ENCODE measurements around the gene PBX1. TPM values are rescaled to one million over a fixed set of nuclear protein-coding genes. Genes with fewer than 3 reads are reported as not detected.

The PBX1 gene
- total and polyA plus RNA-seq, 2 experiments from 2014 or later: 14.8 to 61.6 TPM

DNA sequence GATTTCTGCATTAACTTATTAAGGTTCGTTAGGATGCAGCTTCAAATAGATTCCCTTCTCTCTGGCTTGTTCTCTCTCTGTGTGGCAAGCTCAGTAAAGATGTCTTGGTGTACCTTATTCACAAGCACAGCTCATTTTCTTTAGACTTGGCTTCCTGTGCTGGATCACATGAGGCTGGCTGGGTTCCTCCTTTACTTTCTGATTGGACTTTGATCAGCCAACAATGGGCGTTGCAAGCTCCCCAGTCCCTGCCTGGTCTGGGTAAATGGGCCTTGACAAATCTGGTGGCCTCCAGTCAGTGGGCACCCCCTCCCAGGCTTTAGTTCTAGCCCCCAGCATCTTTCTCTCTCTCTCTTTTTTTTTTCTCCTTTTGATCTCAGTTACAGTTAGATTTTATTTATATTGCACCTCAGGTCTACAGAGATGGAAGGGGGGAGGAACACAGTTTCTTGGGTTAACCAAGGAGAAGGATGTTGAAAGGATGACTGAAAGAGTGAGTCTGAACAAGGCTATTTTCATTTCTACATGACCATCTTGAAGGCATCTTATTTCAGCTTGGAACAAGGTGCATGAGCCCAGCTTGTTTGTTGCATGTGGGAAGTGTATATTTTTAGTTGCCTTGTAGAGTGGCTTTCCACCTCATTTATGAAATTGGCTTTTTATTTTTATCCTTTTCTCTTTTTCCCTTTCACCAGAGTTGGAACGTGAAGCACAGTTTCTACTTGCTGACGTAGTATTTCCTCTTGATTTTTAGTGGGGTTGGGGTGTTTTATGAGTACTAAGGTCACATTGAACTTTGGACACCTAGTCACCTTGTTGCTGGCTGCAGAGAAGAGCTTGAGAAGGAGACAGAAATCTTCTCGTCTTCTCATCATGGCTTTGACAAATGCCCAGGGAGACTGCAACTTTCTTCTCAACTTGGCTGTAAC is 77.1 kb downstream of the PBX1 start:
- Histone ChIP-seq H3K4me2 (peak overlapping the region; percentile 45), H3K27ac (peak overlapping the region; percentile 95), H3K9me3 (ENCODE audit: low read depth) (no peaks in the 10 kb centered on the region), H3K4me1 (ENCODE audit: insufficient read depth) (peaks cover 43% of the 10 kb centered on the region), H3K27me3 (no peaks in the 10 kb centered on the region), H3K36me3 (replicated peaks; ENCODE audit: insufficient read depth, low read depth) (no peaks in the 10 kb centered on the region), H3K9me2 (replicated peaks; ENCODE audit: insufficient read depth) (no peaks in the 10 kb centered on the region), H3K79me2 (peaks cover 98% of the 10 kb centered on the region), H3K4me3 (no peak overlapping the region), H4K20me1 (ENCODE audit: insufficient read depth, poor library complexity, severe bottlenecking) (peaks cover 10% of the 10 kb centered on the region), H2AFZ (no peak overlapping the region)
- TF ChIP-seq EZH2phosphoT487 (IDR thresholded peaks at IDR 0.05; ENCODE audit: low read depth, severe bottlenecking, unreplicated experiment): no peak
- TF ChIP-seq EZH2 (IDR thresholded peaks at IDR 0.05; ENCODE audit: borderline replicate concordance): no peak
- TF ChIP-seq, protein P1, sequence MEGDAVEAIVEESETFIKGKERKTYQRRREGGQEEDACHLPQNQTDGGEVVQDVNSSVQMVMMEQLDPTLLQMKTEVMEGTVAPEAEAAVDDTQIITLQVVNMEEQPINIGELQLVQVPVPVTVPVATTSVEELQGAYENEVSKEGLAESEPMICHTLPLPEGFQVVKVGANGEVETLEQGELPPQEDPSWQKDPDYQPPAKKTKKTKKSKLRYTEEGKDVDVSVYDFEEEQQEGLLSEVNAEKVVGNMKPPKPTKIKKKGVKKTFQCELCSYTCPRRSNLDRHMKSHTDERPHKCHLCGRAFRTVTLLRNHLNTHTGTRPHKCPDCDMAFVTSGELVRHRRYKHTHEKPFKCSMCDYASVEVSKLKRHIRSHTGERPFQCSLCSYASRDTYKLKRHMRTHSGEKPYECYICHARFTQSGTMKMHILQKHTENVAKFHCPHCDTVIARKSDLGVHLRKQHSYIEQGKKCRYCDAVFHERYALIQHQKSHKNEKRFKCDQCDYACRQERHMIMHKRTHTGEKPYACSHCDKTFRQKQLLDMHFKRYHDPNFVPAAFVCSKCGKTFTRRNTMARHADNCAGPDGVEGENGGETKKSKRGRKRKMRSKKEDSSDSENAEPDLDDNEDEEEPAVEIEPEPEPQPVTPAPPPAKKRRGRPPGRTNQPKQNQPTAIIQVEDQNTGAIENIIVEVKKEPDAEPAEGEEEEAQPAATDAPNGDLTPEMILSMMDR (IDR thresholded peaks at IDR 0.05; ENCODE audit: poor library complexity): no peak
- peak; percentile 61 for DNase-seq (ENCODE audit: low spot score)
- WGBS (ENCODE audit: low lambda C conversion rate, missing lambda C conversion rate): 58% methylated on average over 5 of the region's 5 CpGs

DNA sequence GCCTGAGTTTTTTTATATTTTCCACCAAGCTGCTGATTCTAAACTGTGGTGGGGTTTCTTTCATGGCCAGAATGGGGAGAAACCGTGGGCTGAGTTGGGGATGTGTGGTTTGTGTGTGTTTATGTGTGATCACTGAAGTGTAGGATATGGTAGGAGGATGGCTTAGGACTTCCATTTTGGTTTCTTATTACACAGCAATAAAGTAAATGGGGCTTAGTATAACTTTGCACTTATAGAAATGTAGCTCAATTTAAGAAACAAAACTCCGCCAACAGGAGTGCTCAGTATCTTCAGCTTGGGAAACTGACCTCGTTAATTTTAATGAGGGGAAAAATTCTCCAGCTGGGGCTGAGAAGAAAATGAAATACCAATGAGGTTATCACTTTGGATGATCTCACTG is 77.8 kb downstream of the PBX1 start:
- H3K27ac ChIP-seq: peak overlapping the region; percentile 95
- no peaks in the 10 kb centered on the region for H3K9me3 ChIP-seq (ENCODE audit: low read depth)
- no peaks in the 10 kb centered on the region for H3K27me3 ChIP-seq
- peaks cover 46% of the 10 kb centered on the region for H3K4me1 ChIP-seq (ENCODE audit: insufficient read depth)
- no peak overlapping the region for H2AFZ ChIP-seq
- H3K4me2 ChIP-seq: peak overlapping the region; percentile 45
- peaks cover 98% of the 10 kb centered on the region for H3K79me2 ChIP-seq
- 81% methylated on average over 3 of the region's 3 CpGs for WGBS (ENCODE audit: low lambda C conversion rate, missing lambda C conversion rate)
- no peak for DNase-seq (ENCODE audit: low spot score)
- TF ChIP-seq EZH2 (IDR thresholded peaks at IDR 0.05; ENCODE audit: borderline replicate concordance) (no peak), EZH2phosphoT487 (IDR thresholded peaks at IDR 0.05; ENCODE audit: low read depth, severe bottlenecking, unreplicated experiment) (no peak)
- TF ChIP-seq, protein P1 (IDR thresholded peaks at IDR 0.05; ENCODE audit: poor library complexity): no peak
- peaks cover 10% of the 10 kb centered on the region for H4K20me1 ChIP-seq (ENCODE audit: insufficient read depth, poor library complexity, severe bottlenecking)
- no peaks in the 10 kb centered on the region for H3K36me3 ChIP-seq (replicated peaks; ENCODE audit: insufficient read depth, low read depth)
- H3K9me2 ChIP-seq (replicated peaks; ENCODE audit: insufficient read depth): no peaks in the 10 kb centered on the region
- H3K4me3 ChIP-seq: no peak overlapping the region

DNA sequence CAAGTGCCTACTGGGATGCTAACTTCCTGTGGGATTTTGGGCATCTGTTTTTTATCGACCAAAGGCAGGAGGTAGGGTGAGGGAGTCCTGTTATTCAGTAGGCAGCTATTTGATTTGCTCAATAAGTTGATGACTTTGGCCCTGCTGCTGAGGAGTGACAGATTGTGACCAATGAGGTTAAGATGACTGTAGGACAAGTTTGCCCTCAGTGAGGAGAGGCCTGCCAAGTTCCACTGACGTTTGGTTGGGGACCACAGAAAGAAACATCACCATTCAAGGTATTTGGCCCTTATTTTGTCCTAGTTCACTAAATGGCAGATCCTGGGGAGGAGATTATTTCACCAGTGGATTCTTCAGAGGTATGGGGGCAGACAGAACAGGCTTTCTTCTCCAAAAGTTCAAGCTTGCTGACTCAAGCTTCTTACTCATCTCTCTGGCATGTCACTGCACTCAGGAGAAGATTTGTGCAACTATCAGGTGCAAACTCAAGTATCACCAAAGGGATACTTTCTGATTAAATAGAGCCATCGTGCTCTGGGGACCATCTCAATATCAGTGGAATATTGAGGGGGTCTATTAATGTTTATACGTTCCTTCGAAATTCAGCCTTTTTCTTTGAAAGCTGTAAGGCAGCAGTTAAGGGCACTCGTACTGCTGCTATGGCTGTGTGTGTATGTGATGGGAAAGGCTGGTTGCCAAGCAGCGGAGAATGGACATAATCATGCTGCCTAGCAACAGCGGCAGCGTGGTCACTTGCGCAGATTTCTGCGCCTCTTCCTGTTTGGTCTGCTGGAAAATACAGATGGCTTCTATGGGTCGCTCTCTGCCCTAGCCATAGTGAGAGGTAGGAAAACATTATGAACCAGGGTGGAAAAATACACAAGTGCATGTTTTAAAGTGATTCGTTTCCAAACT is 78.7 kb downstream of the PBX1 start:
- no peaks in the 10 kb centered on the region for H3K9me2 ChIP-seq (replicated peaks; ENCODE audit: insufficient read depth)
- H3K79me2 ChIP-seq: peaks cover 98% of the 10 kb centered on the region
- H4K20me1 ChIP-seq (ENCODE audit: insufficient read depth, poor library complexity, severe bottlenecking): peaks cover 6% of the 10 kb centered on the region
- no peak overlapping the region for H3K4me3 ChIP-seq
- no peak overlapping the region for H3K4me2 ChIP-seq
- DNase-seq (ENCODE audit: low spot score): no peak
- H3K9me3 ChIP-seq (ENCODE audit: low read depth): no peaks in the 10 kb centered on the region
- peak overlapping the region; percentile 95 for H3K27ac ChIP-seq
- TF ChIP-seq EZH2phosphoT487 (IDR thresholded peaks at IDR 0.05; ENCODE audit: low read depth, severe bottlenecking, unreplicated experiment) (no peak), EZH2 (IDR thresholded peaks at IDR 0.05; ENCODE audit: borderline replicate concordance) (no peak)
- TF ChIP-seq, protein P1 (IDR thresholded peaks at IDR 0.05; ENCODE audit: poor library complexity): no peak
- no peaks in the 10 kb centered on the region for H3K36me3 ChIP-seq (replicated peaks; ENCODE audit: insufficient read depth, low read depth)
- no peaks in the 10 kb centered on the region for H3K27me3 ChIP-seq
- no peak overlapping the region for H2AFZ ChIP-seq
- peaks cover 46% of the 10 kb centered on the region for H3K4me1 ChIP-seq (ENCODE audit: insufficient read depth)
- WGBS (ENCODE audit: low lambda C conversion rate, missing lambda C conversion rate): 74% methylated on average over 13 of the region's 13 CpGs
